Gastrocnemius medialis (tissue), 4 donors: ENCODE data around the gene NEMF.

ENCODE experiments used
- CTCF ChIP-seq, 5 experiments: fragments of 450-650 bp in 3 of 5; fragments of 200-600 bp in 2 of 5; sonication (generic) in 2 of 5; IDR thresholded peaks in 4 of 5; conservative IDR thresholded peaks in 1 of 5; 1 replicate in 4 of 5; 2 replicates in 1 of 5; pipeline ENCODE4 v1.5.1; 2016 to 2019; ENCODE audit warnings: antibody characterized with exemption in 5 of 5, mild to moderate bottlenecking in 3 of 5, moderate library complexity in 3 of 5
- POLR2A ChIP-seq, 2 donors: fragments of 450-650 bp; IDR thresholded peaks; one replicate each; pipeline ENCODE4 v1.6.1; 2017; ENCODE audit warnings: antibody characterized with exemption in 2 of 2, mild to moderate bottlenecking in 2 of 2, moderate library complexity in 2 of 2

- TF ChIP-seq CTCF (IDR thresholded peaks at IDR 0.05 in 4 of 5, conservative IDR thresholded peaks at IDR 0.05 in 1 of 5) (peak; percentile 39 to 56 (median 46)), POLR2A (IDR thresholded peaks at IDR 0.05) (peak; percentile 92 to 98)
Observed at GRCh38 chr14:49767571-49768300, 84.9 kb downstream of the NEMF start, which contains the start of gene KLHDC2.
